Activated naive CD8-positive, alpha-beta T cell treated with anti-CD3 and anti-CD28 coated beads, Interleukin-2, amount 50 U/mL, for 16 hours (primary cell): Measurements from ENCODE around the gene IFRD2.
A peak's percentile ranks its signal among the peaks of the same experiment; 100 is the strongest.

Experiments used
- DNase-seq: peaks from one replicate; pipeline ENCODE4 v3.0.0-alpha.2; 2020; ENCODE audit warnings: low read depth, low spot score

Gene IFRD2

GRCh38 chr3:50302095-50303012 is 10.1 kb upstream of the IFRD2 start:
- DNase-seq = no peak

GRCh38 chr3:50300681-50301254 is 8.5 kb upstream of the IFRD2 start:
- DNase-seq = no peak

GRCh38 chr3:50299929-50300680 is 7.9 kb upstream of the IFRD2 start:
- no peak for DNase-seq

GRCh38 chr3:50299638-50299928 is 7.4 kb upstream of the IFRD2 start:
- DNase-seq = no peak

DNA sequence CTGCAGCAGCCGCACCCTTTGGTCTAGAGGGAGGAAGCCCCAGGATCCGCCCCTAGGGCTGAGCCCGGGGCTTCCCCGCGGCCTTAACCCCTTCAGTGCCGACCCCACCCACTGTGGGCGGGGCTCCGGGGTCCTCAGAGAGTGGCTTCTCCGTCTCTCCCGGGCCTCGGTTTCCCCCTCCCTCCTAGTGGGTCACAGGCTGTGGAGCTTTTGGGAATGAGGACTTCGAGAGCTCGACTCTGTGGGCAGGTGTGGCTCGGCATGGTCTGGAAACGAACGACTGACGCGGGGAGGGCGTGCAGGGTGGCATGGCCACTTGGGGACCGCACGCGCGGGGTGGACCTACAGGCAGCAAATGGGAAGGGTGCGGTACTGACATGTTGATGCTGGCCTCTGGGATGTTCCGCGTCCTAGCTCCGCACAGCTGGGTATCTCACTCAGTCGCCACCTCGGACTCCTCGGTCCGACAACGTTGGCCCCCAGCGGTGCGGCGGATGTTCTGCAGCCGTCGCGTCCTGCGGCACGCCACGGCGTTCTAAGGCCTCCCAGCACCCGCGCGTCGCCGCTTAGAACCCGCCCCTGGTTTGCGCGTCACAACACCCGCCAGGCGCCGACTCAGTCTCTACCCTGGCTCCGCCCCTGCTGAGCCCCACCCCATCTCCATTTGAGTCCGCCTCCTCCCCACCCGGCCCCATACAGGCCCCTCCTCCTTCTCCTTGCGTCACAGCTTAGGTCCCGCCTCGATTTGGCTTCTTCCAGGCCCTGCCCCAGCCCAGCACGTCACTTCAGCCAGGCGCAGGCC is 6.8 kb upstream of the IFRD2 start, which contains the start of the genes HYAL3 and NAA80:
TSS of gene HYAL3 (minus strand) at position 570 of the 802 bp plus-strand sequence. CDS start 3,803 bp downstream, outside the sequence.
TSS of gene NAA80 (minus strand) at position 570 of the 802 bp plus-strand sequence. CDS start 1,942 bp downstream, outside the sequence.
- DNase-seq = peak; percentile 99

DNA sequence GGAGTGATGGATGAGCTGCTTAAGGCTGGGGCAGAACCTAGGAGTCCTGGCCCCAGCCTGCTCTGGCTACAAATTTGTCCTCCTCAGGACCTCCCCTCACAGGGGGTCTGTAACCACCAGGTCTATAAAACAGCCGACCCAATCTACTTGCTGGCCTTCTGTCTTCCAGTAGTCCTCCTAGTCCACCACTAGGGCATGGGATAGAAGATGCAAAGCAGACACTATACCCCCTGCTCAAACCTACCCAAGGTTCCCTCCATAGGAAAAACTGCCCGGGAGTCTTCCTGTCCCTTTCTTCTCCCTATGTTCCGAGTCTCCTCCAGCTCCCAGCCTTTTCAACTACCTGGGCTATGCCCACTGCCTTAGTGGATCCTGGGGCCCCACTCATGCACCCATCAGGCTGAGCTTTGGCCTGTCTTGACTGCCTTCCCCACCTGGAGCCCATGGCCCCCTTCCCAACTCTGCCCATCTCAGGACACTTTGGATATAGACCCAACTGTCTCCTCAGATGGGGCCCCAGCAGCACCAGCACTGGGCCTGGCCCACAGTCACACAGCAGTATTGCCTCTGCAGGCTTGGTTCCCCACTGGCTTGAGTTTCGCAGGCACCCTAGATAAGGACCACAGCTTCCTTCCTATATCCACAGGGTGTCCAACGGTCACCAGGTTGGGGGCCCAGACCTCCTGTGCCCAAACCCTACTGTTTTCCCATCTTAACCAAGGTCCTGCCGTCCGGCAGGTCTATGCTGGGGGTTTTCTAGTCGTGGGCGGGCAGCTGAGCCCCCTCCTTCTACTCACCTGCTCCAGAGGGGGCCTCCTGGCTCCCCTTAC is 5.9 kb upstream of the IFRD2 start:
- no peak for DNase-seq

DNA sequence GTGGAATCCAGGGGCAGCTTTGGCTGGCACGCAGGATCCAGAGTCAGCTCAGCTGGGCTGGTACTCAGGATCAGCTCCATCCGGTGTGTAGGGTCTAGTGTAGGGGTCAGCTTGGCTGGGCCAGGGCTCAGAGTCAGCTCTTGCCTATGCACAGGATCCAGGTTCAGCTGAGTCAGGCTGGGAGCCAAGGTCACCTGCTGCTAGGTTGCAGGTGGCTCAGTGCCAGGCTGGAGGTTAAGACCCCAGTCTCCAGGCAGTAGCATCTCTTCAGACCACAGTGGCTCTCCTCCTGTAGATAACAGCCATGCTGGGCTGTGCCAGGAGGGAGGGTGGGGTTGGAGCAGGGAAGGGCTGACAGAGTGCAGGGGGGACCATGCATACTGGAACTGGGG is 5.2 kb upstream of the IFRD2 start:
- no peak for DNase-seq

DNA sequence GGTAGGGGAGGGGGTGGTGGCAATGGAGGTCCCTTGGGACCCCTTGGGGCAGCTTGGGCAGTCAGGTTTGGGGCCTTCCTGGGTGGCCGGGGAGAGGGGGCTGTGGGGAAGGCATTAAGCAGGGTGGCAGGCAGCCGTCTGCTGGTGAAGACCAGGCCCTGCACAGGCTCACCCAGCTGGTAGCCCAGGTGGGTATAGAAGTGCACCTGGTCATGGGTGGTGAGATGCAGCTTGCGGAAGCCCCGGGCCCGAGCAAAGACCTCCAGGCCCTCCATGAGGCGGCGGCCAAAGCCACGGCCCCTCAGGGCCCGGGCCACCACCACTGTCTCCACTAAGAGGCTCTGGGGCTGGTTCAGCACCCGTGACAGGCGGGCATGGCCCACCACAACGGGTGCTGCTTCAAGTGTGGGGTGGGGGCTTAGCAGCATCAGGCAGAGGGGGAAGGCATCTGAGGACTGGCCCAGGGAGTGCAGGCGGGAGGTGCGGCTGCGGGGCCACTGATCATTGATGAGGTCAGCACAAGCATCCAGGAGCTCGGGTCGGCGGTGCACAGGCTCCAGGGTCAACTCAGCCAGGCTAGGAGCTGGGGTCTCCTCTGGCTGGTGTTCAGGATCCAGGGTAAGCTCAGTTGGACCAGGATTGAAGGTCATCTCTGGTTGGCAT is 4.6 kb upstream of the IFRD2 start:
- no peak for DNase-seq

DNA sequence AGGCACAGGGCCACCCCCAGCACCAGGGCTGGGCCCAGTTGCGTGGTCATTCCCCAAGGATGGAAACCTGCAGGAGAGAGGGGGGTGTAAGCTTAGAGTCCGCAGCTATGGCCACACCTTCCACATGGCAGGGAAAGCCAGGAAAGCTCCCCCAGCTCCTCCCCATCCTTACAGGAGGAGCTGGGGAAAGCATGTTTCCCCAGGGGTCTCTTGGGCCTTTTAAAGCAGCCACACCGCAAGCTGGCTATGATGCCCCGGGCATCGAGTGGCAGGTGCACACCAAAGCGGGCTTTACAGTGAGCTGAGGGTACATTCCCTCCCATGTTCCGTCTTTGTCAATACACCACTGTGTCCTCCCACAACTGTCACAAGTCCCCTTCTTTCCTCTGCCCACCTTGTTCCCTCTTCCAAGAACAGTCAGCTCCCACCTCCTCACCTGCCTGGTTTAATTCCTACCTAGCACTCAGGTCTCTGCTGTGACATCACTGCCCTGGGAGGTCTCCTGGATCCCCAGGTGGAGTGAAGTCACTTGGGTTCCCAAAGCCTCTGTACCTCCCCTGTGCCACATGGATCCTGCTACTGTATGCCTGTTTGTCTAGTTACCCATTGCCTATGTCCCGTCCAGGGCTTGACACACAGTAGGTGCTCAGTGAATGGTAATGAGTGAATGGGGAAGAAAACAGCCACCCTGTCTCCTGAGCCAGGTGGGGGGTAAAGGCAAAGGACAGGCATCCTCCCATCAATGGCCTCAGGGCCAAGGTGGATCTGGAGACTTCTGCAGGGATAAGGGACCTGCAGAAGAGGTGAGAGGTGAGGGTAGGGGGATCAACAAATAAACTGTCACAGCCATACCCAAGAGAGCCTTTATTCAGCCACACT is 3.6 kb upstream of the IFRD2 start:
- DNase-seq = no peak

DNA sequence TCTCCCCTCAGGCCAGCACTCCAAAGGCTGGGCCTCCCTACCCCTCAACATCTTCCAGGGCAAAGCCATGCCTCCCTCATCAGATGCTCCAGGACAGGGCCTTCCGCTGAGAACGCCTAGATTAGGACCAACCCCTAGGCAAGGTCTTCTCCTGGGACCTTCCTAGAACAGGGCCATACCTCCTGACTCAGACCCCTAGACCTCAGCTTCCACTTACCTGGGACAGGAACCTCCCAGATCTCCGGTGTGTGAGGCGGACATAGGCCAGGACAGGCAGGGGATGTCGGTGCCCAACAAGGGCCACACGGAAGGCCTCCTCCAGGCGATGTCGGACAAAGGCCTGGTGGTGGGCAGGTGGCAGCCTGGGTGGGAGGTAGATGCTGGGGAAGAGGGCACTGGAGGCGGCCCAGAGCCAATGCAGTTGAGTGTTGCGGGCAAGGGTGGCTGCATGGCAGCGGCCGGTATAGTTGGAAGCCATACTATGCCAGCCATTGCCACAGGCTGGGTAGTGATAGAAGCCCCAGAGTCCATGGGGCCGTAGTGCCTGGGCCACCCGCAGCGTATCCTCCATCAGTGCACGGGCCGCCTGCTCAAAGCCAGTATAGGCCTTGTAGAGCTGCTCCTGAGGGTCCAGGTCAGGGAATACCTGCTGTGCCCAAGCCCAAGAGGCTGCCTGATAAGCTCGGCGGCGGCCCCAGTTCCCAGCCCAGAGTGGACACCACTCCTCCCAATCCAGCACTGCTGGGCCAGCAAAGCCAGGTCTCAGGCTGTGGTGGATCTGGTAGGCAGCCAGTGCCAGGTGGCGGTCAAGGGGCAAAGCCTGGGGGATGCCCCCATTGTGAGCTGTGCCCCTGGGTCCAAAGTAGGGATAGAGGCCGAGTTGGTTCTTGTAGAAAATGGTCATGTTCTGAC is 2.5 kb upstream of the IFRD2 start:
- no peak for DNase-seq

DNA sequence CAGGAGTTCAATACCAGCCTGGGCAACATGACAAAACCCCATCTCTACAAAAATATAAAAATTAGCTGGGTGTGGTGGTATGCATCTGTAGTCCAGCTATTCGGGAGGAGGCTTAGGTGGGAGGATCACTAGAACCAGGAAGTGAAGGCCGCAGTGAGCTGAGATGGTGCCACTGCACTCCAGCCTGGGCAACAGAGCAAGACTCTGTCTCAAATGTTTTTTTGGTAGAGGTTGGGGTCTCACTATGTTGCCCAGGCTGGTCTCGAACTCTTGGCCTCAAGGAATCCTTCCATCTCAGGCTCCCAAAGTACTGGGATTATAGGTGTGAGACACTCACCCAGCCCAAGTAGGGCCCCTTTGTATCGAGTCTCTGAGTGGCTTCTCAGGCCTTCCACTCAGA is 1.9 kb upstream of the IFRD2 start:
- no peak for DNase-seq

- DNase-seq = no peak
These were observed 1.0 kb upstream of the IFRD2 start for GRCh38 chr3:50293079-50293801.

GRCh38 chr3:50290161-50290641 is 2.0 kb downstream of the IFRD2 start:
- DNase-seq = no peak

- DNase-seq = no peak
These were observed 3.1 kb downstream of the IFRD2 start for GRCh38 chr3:50289130-50289529.

DNA sequence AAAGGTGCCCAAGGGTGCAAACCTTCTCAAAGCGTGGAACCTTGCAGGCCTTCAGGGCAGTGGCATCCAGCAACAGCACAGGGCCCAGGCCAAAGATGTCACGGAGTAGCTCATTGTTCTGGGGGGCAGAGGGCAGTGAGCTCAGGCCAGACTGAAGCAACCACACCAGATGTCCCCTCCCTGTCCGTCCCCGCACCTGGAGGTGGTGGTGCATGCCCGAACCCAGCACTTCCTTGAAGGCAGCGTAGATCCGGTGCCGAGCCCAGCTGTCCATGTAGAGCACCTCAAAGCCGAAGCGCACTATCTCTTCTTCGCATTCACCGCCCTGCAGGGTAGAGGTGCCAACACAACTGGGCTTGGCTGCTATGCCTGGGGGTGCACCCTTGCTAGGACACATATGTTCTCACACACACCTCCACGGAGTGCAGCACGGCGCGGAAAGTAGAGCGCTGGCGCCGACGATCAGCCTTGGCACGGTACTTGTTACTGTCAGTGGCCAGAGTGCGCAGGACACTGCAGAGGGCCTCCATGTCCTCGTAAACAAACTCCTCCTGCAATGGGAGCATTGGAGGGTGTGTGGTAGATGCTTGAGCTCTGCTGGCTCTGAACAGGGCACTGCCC is 3.7 kb downstream of the IFRD2 start:
- no peak for DNase-seq

GRCh38 chr3:50287262-50287661 is 5.0 kb downstream of the IFRD2 start:
- no peak for DNase-seq
